Measurements from ENCODE around the gene SH3GL1. TPM values are rescaled to one million over a fixed set of nuclear protein-coding genes. Genes with fewer than 3 reads are reported as not detected.
A peak's percentile ranks its signal among the peaks of the same experiment; 100 is the strongest.

Gene SH3GL1
- total and polyA plus RNA-seq, 9 of the 15 experiments (the other 6 are each of a cell fraction or from before 2014, with no cell fraction given), result 1.7 to 75.3 (median 25.7) TPM

DNA sequence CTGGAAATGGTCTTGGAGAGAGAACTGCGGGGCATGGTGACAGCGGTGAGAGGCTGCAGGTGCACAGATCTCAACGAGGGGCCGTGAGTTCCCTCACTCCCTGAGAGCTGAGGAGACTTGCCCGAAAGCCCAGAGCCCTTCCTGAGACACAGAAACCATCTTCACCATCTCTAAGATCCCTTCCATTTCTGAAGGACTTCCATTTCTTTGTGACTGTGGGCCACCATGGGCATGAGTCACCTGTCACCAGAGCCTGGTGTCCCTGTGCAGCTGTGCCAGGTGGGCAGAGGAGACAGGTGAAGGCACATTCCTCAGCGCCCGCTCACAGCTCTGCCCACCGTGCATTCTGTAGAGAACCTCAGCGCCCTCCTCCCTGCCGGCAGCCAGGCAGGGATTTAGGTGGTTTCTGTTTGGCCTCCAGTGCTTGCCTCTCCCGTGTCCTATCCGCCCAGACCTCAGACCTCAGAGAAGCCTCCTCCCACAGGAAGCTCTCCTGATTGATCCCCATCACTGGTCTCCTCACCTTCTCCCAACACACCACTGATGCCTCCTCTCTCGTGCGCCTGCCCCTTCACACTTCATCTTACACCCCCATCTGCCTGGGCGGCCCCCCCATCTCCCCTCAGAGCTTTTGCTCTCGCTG, 24.2 kb downstream of the SH3GL1 start (continued):
- TF ChIP-seq, protein P1, sequence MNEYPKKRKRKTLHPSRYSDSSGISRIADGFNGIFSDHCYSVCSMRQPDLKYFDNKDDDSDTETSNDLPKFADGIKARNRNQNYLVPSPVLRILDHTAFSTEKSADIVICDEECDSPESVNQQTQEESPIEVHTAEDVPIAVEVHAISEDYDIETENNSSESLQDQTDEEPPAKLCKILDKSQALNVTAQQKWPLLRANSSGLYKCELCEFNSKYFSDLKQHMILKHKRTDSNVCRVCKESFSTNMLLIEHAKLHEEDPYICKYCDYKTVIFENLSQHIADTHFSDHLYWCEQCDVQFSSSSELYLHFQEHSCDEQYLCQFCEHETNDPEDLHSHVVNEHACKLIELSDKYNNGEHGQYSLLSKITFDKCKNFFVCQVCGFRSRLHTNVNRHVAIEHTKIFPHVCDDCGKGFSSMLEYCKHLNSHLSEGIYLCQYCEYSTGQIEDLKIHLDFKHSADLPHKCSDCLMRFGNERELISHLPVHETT (CRISPR knock-in tag; conservative IDR thresholded peaks at IDR 0.05 in 1 of 2, IDR thresholded peaks at IDR 0.05 in 1 of 2), result peak in 1 of 2 experiments; percentile 73; a peak in 1 of 4 replicates
- TF ChIP-seq POLR3A (IDR thresholded peaks at IDR 0.05; ENCODE audit: borderline replicate concordance, extremely low read depth, insufficient read depth, insufficient read length) (no peak), YY1 (IDR thresholded peaks at IDR 0.05; ENCODE audit: borderline replicate concordance in 1 of 3, control insufficient read depth in 1 of 3, extremely low read depth in 1 of 3, insufficient read depth in 3 of 3, insufficient read length in 1 of 3, insufficient replicate concordance in 2 of 3, low read depth in 1 of 3, low read length in 2 of 3) (no peak), MCM2 (IDR thresholded peaks at IDR 0.05; ENCODE audit: low read depth) (no peak), NFIC (IDR thresholded peaks at IDR 0.05) (no peak), MAFK (IDR thresholded peaks at IDR 0.05; ENCODE audit: low read length) (no peak), NR2F6 (CRISPR knock-in tag; IDR thresholded peaks at IDR 0.05) (no peak), ILK (tag; IDR thresholded peaks at IDR 0.05; ENCODE audit: borderline replicate concordance, low read depth) (no peak), TCF7L2 (IDR thresholded peaks at IDR 0.05; ENCODE audit: low read depth, low read length) (no peak), NCOA1 (IDR thresholded peaks at IDR 0.05; ENCODE audit: low read depth) (no peak; the same call in 1 of the 2 replicates), ZNF444 (CRISPR knock-in tag; IDR thresholded peaks at IDR 0.05) (no peak), PRPF4 (IDR thresholded peaks at IDR 0.05; ENCODE audit: insufficient read depth, low read depth, low read length, poor library complexity, severe bottlenecking) (no peak), ZNF79 (CRISPR knock-in tag; IDR thresholded peaks at IDR 0.05; ENCODE audit: low read depth) (no peak), SUPT5H (IDR thresholded peaks at IDR 0.05) (0 out of 2 replicates have a peak, but pooled peaks have one; percentile 27), KAT8 (IDR thresholded peaks at IDR 0.05; ENCODE audit: low read depth) (no peak)
- TF ChIP-seq, protein P2, sequence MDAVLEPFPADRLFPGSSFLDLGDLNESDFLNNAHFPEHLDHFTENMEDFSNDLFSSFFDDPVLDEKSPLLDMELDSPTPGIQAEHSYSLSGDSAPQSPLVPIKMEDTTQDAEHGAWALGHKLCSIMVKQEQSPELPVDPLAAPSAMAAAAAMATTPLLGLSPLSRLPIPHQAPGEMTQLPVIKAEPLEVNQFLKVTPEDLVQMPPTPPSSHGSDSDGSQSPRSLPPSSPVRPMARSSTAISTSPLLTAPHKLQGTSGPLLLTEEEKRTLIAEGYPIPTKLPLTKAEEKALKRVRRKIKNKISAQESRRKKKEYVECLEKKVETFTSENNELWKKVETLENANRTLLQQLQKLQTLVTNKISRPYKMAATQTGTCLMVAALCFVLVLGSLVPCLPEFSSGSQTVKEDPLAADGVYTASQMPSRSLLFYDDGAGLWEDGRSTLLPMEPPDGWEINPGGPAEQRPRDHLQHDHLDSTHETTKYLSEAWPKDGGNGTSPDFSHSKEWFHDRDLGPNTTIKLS (IDR thresholded peaks at IDR 0.05; ENCODE audit: borderline replicate concordance, low read depth), result no peak
- TF ChIP-seq, protein P3, sequence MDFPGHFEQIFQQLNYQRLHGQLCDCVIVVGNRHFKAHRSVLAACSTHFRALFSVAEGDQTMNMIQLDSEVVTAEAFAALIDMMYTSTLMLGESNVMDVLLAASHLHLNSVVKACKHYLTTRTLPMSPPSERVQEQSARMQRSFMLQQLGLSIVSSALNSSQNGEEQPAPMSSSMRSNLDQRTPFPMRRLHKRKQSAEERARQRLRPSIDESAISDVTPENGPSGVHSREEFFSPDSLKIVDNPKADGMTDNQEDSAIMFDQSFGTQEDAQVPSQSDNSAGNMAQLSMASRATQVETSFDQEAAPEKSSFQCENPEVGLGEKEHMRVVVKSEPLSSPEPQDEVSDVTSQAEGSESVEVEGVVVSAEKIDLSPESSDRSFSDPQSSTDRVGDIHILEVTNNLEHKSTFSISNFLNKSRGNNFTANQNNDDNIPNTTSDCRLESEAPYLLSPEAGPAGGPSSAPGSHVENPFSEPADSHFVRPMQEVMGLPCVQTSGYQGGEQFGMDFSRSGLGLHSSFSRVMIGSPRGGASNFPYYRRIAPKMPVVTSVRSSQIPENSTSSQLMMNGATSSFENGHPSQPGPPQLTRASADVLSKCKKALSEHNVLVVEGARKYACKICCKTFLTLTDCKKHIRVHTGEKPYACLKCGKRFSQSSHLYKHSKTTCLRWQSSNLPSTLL (IDR thresholded peaks at IDR 0.05), result no peak
- TF ChIP-seq, protein P4, sequence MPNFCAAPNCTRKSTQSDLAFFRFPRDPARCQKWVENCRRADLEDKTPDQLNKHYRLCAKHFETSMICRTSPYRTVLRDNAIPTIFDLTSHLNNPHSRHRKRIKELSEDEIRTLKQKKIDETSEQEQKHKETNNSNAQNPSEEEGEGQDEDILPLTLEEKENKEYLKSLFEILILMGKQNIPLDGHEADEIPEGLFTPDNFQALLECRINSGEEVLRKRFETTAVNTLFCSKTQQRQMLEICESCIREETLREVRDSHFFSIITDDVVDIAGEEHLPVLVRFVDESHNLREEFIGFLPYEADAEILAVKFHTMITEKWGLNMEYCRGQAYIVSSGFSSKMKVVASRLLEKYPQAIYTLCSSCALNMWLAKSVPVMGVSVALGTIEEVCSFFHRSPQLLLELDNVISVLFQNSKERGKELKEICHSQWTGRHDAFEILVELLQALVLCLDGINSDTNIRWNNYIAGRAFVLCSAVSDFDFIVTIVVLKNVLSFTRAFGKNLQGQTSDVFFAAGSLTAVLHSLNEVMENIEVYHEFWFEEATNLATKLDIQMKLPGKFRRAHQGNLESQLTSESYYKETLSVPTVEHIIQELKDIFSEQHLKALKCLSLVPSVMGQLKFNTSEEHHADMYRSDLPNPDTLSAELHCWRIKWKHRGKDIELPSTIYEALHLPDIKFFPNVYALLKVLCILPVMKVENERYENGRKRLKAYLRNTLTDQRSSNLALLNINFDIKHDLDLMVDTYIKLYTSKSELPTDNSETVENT (CRISPR knock-in tag; IDR thresholded peaks at IDR 0.05), result peak; percentile 3; the same call in 1 of the 2 replicates

All from K562 (cell line).